Measurements from ENCODE around the gene BAK1.

DNA sequence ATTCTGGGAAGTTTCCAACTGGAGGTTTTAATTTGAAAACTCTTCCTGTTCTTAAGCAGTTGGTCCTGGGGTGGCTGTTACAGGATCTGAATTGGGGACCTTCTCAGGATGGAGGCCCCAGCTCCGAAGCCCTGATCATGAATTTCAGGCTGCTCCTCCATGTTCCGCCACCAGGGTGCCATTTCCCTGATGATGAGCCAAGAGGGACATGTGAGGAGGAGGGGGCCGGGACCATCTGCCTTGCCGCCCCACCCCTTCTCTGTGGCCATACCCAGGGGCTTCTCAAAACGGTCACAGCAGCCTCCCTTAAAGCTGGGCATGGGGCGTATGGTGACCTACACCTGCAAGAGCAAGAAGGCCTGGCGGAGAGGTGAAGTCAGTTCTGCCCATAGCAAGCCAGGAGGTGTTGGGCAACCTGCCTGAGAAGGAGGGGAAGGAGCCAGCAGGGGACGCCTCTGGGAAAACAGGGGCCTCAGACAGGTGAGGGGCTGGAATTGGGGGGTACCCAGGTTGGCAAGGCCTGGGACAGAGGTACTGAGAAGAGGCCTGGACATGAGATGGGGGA lies 3.6 kb upstream of the BAK1 start:
- TF ChIP-seq POLR2A (IDR thresholded peaks at IDR 0.05), result no peak
- TF ChIP-seq, protein P1, sequence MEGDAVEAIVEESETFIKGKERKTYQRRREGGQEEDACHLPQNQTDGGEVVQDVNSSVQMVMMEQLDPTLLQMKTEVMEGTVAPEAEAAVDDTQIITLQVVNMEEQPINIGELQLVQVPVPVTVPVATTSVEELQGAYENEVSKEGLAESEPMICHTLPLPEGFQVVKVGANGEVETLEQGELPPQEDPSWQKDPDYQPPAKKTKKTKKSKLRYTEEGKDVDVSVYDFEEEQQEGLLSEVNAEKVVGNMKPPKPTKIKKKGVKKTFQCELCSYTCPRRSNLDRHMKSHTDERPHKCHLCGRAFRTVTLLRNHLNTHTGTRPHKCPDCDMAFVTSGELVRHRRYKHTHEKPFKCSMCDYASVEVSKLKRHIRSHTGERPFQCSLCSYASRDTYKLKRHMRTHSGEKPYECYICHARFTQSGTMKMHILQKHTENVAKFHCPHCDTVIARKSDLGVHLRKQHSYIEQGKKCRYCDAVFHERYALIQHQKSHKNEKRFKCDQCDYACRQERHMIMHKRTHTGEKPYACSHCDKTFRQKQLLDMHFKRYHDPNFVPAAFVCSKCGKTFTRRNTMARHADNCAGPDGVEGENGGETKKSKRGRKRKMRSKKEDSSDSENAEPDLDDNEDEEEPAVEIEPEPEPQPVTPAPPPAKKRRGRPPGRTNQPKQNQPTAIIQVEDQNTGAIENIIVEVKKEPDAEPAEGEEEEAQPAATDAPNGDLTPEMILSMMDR (IDR thresholded peaks at IDR 0.05), result no peak

All from lower leg skin (tissue), 3 donors.